Measurements from ENCODE around the gene ABCC9.

ABCC9 gene

DNA sequence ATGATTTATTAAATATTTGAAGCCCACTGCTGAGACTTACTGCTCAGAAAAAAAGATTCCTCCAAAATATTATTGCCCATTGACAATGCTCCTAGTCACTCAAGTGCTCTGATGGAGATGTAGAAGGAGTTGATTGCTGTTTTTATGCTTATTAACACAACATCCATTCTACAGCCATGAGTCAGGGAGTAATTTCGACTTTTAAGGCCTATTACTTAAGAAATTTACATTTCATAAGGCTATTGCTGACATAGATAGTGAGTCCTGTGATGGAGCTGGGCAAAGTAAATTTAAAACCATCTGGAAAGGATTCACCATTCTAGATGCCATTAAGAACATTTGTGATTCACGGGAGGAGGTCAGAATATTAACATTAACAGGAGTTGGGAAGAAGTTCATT, 171.9 kb downstream of the ABCC9 start:
- no peak for DNase-seq

DNA sequence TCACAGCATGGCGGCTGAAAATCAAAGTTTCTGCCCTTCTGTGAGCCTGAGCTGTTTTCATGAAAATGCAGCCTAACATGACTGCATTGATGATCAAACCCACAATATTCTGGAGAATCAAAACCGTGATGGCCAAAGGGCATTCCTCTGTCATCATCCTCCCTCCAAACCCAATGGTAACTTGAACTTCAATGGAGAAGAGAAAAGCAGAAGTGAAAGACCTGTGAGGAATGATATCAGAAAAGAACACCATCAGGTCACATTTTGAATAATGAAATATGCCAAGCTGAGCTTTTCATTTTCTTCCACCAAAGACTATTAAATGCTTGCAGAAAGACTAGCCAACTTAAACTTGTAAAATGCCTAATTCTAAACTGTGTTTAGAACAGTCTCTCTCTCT, 174.8 kb downstream of the ABCC9 start:
- DNase-seq, result no peak

DNA sequence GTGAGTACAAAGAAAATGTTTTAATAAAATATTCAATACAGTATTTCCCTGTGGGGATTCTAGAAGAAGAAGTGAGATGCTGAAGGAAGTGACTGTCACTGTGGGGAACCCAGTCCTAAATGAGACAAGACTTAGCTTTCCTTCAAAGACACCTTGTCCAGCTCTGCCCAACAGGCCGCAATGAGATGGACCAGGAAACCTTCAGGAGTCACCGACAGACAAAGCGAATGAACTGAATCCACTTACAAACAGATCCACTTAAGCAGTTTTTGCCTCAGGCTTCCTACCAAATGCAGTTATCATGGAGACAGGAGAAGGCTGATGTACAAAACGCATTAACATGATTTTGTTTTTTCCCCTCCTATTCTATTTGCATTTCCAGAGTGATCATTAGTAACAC, 176.3 kb downstream of the ABCC9 start:
- no peak for DNase-seq

DNA sequence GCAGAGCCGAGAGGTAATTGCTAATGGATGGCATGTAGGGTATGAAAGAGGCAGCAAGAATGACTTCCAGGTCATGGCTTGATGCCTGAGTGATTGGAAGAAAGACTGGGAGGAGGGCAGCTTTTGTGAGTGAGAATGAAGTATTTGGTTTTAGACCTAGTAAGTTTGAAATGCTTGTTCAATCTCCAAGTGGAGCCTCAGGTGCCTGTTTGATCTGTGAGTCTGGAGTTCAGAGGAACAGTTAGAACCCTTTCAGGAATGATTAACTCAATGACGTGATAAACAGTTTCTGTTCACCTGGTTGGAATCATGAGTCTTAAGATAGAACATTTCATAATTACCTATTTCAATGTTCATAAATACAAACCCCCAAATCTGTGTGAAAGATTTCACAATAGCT, 177.2 kb downstream of the ABCC9 start:
- no peak for DNase-seq

DNA sequence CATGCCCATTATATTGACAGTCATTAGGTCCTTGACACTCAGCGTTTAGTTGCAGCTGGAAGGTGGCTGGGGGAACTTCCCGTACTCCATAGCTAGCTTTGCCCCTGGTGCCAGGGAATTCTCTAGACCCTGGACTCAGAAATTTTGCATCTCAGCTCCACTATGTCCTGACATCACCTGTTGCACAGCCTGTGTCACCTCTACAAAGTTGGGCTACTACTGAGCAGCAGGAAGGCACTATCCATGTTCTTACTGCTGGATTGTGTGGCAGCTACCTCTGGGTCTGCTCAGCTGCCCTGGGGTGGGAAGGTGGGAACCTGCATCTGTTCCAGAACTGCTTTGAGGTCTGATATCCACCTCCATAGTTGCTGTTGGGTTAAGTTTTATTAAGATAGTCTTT, 177.7 kb downstream of the ABCC9 start:
- no peak for DNase-seq

DNA sequence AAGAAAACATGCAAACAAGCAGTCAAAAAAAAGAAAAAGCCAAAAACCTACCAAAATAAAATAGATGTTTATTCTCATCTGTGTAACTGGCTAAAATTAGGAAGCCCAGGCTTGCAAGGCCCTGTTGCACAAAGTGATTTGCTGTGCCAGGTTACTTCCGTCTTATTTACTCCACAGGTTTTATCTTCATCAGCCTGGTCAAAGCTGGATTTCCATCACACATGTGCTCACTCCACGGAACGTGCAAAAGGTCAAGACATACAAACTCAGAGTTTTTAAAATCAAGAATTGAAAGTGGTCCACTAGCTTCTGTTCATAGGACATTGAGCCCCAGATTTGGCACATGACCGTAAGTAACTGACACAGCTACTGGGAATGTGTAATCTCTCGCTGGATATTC, 181.5 kb downstream of the ABCC9 start:
- DNase-seq, result no peak

DNA sequence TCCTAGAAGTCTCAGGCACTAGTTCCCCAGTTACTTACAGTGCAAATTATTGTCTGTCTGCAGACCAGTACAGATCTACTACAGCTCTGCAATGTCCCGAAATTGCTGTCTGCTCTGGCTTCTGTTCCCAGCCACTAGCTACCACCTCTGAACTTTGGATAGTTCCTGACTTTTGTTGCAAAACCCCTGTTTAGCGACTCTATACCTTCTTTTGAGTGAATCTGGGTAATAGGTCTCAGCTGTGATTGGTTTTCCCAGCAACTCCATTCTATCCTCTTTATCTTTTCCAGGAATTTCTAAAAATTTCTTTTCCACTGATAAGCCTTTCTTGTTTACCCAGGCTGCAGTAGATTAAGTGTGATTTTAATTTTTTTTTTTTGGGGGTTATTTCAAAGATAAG, 183.5 kb downstream of the ABCC9 start:
- no peak for DNase-seq

DNA sequence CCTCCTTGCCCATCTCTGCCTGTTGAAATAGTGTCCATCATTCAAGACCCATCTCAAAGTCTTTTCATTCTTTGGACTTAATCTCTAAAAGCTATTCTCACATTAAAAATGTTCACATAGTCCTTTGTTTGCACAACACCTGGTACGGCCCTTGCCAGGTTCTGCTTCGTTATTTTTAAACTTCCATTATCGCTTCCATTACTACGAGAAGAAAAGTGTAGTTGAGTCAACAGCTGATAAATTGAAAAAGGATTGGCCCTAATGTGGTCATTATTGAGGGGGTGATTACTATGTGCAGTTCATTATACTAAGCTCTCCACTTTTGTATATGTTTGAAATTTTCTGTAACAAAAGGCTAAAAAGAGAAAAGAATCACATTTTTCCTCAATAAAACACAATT, 184.5 kb downstream of the ABCC9 start:
- DNase-seq, result no peak

- no peak for DNase-seq
These were observed 189.7 kb downstream of the ABCC9 start for GRCh38 chr12:21751517-21751916.
